ENCODE measurements around the gene ENGASE.
"Not testable (repeated sequence)": the region's sequence is repeated elsewhere in the genome, so short reads cannot be mapped to it uniquely, and the experiment has no call there.

ENGASE gene

GRCh38 chr17:79074649-79075445 is at the start of gene ENGASE:
TSS of gene ENGASE (plus strand) at chr17:79074824. CDS start at chr17:79074945, 121 bp downstream.
- DNase-seq (ENCODE audit: low read depth), result peak; percentile 79

GRCh38 chr17:79024901-79025737 is 49.5 kb upstream of the ENGASE start:
- DNase-seq (ENCODE audit: low read depth), result no peak

- no peak for DNase-seq (ENCODE audit: low read depth)
Measured at GRCh38 chr17:79026376-79027273, 48.0 kb upstream of the ENGASE start.

GRCh38 chr17:79027274-79027924 is 47.2 kb upstream of the ENGASE start:
- no peak for DNase-seq (ENCODE audit: low read depth)

GRCh38 chr17:79027925-79028491 is 46.6 kb upstream of the ENGASE start:
- no peak for DNase-seq (ENCODE audit: low read depth)

GRCh38 chr17:79028496-79029326 is 45.9 kb upstream of the ENGASE start:
- no peak for DNase-seq (ENCODE audit: low read depth)

GRCh38 chr17:79029327-79030009 is 45.2 kb upstream of the ENGASE start:
- no peak for DNase-seq (ENCODE audit: low read depth)

GRCh38 chr17:79030636-79031035 is 44.0 kb upstream of the ENGASE start:
- DNase-seq (ENCODE audit: low read depth), result not testable (repeated sequence)

GRCh38 chr17:79031996-79032875 is 42.4 kb upstream of the ENGASE start:
- DNase-seq (ENCODE audit: low read depth), result no peak

GRCh38 chr17:79033046-79033616 is 41.5 kb upstream of the ENGASE start:
- DNase-seq (ENCODE audit: low read depth), result no peak

GRCh38 chr17:79033741-79034501 is 40.7 kb upstream of the ENGASE start:
- no peak for DNase-seq (ENCODE audit: low read depth)

GRCh38 chr17:79034931-79035485 is 39.6 kb upstream of the ENGASE start:
- no peak for DNase-seq (ENCODE audit: low read depth)

GRCh38 chr17:79035686-79036085 is 38.9 kb upstream of the ENGASE start:
- no peak for DNase-seq (ENCODE audit: low read depth)

- no peak for DNase-seq (ENCODE audit: low read depth)
Measured at GRCh38 chr17:79036181-79036580, 38.4 kb upstream of the ENGASE start.

- DNase-seq (ENCODE audit: low read depth), result peak; percentile 86
Measured at GRCh38 chr17:79036596-79036995, 38.0 kb upstream of the ENGASE start.

- peak; percentile 96 for DNase-seq (ENCODE audit: low read depth)
Measured at GRCh38 chr17:79038545-79039135, 36.0 kb upstream of the ENGASE start.

- no peak for DNase-seq (ENCODE audit: low read depth)
Measured at GRCh38 chr17:79039171-79039570, 35.5 kb upstream of the ENGASE start.
